Gastroesophageal sphincter (tissue), 3 donors: ENCODE data around the gene AMACR.

Experiments
- EP300 ChIP-seq: sonication (generic); formaldehyde crosslinking; IDR thresholded peaks from one replicate; pipeline ENCODE4 v1.6.1; 2017; ENCODE audit warnings: antibody characterized with exemption, mild to moderate bottlenecking
- POLR2A ChIP-seq, 2 donors: fragments of 450-650 bp; IDR thresholded peaks; one replicate each; pipeline ENCODE4 v1.6.1; 2017; ENCODE audit warnings: antibody characterized with exemption in 2 of 2, mild to moderate bottlenecking in 2 of 2, moderate library complexity in 1 of 2
- TF ChIP-seq, protein P1 (sequence below), 4 experiments: fragments of 200-600 bp in 2 of 4; fragments of 450-650 bp in 2 of 4; sonication (generic) in 1 of 4; IDR thresholded peaks; one replicate each; pipeline ENCODE4 v1.5.1; 2017 to 2019; ENCODE audit warnings: antibody characterized with exemption in 4 of 4, mild to moderate bottlenecking in 2 of 4, moderate library complexity in 2 of 4

DNA sequence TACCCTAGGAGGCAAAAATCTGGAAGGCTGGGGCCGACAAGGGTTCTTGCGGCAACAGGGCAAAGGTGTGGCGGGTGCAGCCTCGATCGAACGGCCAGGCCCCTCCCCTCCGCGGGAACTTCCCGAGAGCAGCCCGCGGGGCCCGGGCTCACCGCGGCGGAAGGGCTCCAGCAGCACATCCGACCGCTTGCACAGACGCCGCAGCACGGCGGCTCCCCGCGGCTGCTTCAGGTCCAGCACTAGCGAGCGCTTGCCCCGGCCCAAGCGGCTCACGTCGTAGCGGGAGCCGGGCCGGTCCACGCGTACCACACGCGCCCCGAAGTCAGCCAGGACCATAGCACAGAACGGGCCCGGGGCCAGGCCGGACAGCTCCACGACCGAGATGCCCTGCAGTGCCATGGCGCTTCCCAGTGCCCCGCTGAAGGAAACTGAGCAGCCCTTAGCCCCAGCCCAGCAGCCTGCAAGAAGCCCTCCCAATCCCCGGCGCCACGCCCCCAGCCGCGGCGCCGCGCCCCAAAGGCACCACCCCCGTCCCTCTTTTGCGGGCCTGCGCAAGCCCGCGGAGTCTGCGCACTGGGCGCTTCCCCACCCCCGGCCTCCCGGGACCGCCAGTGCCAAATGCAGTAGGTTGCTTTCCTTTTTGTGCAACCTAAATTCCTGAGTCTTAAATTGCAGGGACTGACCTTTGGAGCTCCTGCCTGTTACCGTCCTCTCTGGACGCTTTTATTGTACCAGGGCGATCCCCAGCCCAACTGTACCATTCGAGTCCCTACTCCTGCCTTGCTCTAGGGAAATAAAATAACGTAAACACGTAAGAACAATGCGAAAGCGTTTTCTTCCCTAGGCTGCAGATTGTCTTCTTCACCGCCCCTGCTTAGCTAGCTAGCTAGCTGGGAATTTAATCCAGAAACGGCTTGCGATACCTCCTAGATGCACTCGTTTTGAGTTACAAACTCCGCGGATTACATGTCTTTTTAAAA, at the start of gene AMACR:
- TF ChIP-seq, protein P1, sequence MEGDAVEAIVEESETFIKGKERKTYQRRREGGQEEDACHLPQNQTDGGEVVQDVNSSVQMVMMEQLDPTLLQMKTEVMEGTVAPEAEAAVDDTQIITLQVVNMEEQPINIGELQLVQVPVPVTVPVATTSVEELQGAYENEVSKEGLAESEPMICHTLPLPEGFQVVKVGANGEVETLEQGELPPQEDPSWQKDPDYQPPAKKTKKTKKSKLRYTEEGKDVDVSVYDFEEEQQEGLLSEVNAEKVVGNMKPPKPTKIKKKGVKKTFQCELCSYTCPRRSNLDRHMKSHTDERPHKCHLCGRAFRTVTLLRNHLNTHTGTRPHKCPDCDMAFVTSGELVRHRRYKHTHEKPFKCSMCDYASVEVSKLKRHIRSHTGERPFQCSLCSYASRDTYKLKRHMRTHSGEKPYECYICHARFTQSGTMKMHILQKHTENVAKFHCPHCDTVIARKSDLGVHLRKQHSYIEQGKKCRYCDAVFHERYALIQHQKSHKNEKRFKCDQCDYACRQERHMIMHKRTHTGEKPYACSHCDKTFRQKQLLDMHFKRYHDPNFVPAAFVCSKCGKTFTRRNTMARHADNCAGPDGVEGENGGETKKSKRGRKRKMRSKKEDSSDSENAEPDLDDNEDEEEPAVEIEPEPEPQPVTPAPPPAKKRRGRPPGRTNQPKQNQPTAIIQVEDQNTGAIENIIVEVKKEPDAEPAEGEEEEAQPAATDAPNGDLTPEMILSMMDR (IDR thresholded peaks at IDR 0.05) = peak in 1 of 4 experiments; percentile 4
- TF ChIP-seq EP300 (peak; percentile 4), POLR2A (IDR thresholded peaks at IDR 0.05) (peak; percentile 86 to 90)
